A549 (cell line): ENCODE results near the gene ABHD6. TPM values are rescaled to one million over a fixed set of nuclear protein-coding genes. Genes with fewer than 3 reads are reported as not detected.

ENCODE experiments used
- ATAC-seq, 2 experiments: fragments of 200-7000 bp in 1 of 2; fragments of >200 bp in 1 of 2; cut with Nextera tagmentation in 1 of 2; cut with Tn5 transposase in 1 of 2; 3 replicates each; pipeline versions ENCODE4 v1.8.0 to v1.9.1; 2018 to 2020; ENCODE audit warnings: mild to moderate bottlenecking in 1 of 2, moderate library complexity in 1 of 2
- CTCF ChIA-PET: fragments of 300-600 bp; sonication (Branson Sonifier 250); formaldehyde crosslinking; extraction: SDS; loops from one replicate; lab custom pipeline; 2021; ENCODE audit warnings: antibody characterized with exemption, inconsistent platforms; lab: Yijun Ruan, JAX
- POLR2A ChIA-PET: fragments of 350-600 bp; formaldehyde crosslinking; extraction: SDS; loops from one replicate; lab custom pipeline; 2021; ENCODE audit warnings: antibody characterized with exemption, inconsistent platforms; lab: Yijun Ruan, JAX
- DNase-seq, 2 experiments: peaks; one replicate each; pipeline versions ENCODE4 v3.0.0 to v3.0.0-alpha.2; 2011 to 2016; ENCODE audit warnings: low read depth in 1 of 2, low spot score in 1 of 2
- FAIRE-seq: peaks from 2 replicates; lab custom pipeline; 2011; peaks lifted over from hg19 to GRCh38; lab: Jason Lieb, UNC
- H3K27ac ChIP-seq, 2 experiments: fragments of >200 bp; sonication (Bioruptor Twin); formaldehyde crosslinking; 3 replicates each; pipeline ENCODE4 v1.5.1; 2016 to 2017
- H3K4me1 ChIP-seq: fragments of >200 bp; sonication (Bioruptor Twin); formaldehyde crosslinking; 3 replicates; pipeline ENCODE4 v1.6.1; 2016
- H3K4me2 ChIP-seq: fragments of >200 bp; sonication (Bioruptor Twin); formaldehyde crosslinking; 3 replicates; pipeline ENCODE4 v1.6.1; 2016
- H3K4me3 ChIP-seq: fragments of >200 bp; sonication (Bioruptor Twin); formaldehyde crosslinking; 3 replicates; pipeline ENCODE4 v1.5.1; 2016
- H3K9me3 ChIP-seq: fragments of >200 bp; sonication (Bioruptor Twin); formaldehyde crosslinking; 3 replicates; pipeline ENCODE4 v1.6.1; 2016
- CEBPB ChIP-seq, 2 experiments: fragments of >200 bp in 1 of 2; sonication (Bioruptor Twin) in 1 of 2; formaldehyde crosslinking in 1 of 2; IDR thresholded peaks; 2 replicates each; pipeline ENCODE4 v1.6.1; 2012 to 2016
- CTCF ChIP-seq: fragments of >200 bp; sonication (Bioruptor Twin); formaldehyde crosslinking; IDR thresholded peaks from 3 replicates; pipeline ENCODE4 v1.5.1; 2016
- EHMT2 ChIP-seq: fragments of 200-600 bp; sonication (generic); IDR thresholded peaks from 2 replicates; pipeline ENCODE4 v1.6.1; 2016; ENCODE audit warnings: antibody characterized with exemption, low read depth, mild to moderate bottlenecking, moderate library complexity
- FOSB ChIP-seq: fragments of 250-450 bp; sonication (Bioruptor Pico); IDR thresholded peaks from 2 replicates; pipeline ENCODE4 v1.5.0; 2020; ENCODE audit warnings: mild to moderate bottlenecking, moderate library complexity
- GATA3 ChIP-seq: IDR thresholded peaks from 2 replicates; pipeline ENCODE4 v1.6.1; 2012; ENCODE audit warnings: borderline replicate concordance
- HDAC2 ChIP-seq: fragments of 200-600 bp; sonication (generic); IDR thresholded peaks from 2 replicates; pipeline ENCODE4 v1.6.1; 2016
- HES2 ChIP-seq: fragments of >200 bp; sonication (Bioruptor Twin); formaldehyde crosslinking; IDR thresholded peaks from 2 replicates; pipeline ENCODE4 v1.6.1; 2016
- HEYL ChIP-seq: fragments of 250-450 bp; sonication (Bioruptor Pico); IDR thresholded peaks from 2 replicates; pipeline ENCODE4 v1.8.0; 2021; ENCODE audit warnings: mild to moderate bottlenecking, moderate library complexity
- HOXB13 ChIP-seq: fragments of 250-450 bp; sonication (Bioruptor Pico); IDR thresholded peaks from 2 replicates; pipeline ENCODE4 v1.5.0; 2020; ENCODE audit warnings: low read depth, mild to moderate bottlenecking, moderate library complexity
- KDM5A ChIP-seq: fragments of 200-600 bp; sonication (generic); IDR thresholded peaks from 2 replicates; pipeline ENCODE4 v1.6.1; 2016; ENCODE audit warnings: antibody characterized with exemption, mild to moderate bottlenecking
- MAZ ChIP-seq: fragments of 150-350 bp; IDR thresholded peaks from 2 replicates; pipeline ENCODE4 v1.6.1; 2014; ENCODE audit warnings: antibody characterized with exemption, low read depth, low read length, borderline replicate concordance
- NFE2L2 ChIP-seq: fragments of 150-350 bp; conservative IDR thresholded peaks from 2 replicates; pipeline ENCODE4 v1.6.1; 2014; ENCODE audit warnings: low read length
- NPAS2 ChIP-seq: fragments of 250-450 bp; sonication (Bioruptor Pico); IDR thresholded peaks from 2 replicates; pipeline ENCODE4 v1.8.0; 2022; ENCODE audit warnings: mild to moderate bottlenecking, moderate library complexity, borderline replicate concordance
- NR3C1 ChIP-seq: fragments of >200 bp; sonication (Bioruptor Twin); formaldehyde crosslinking; IDR thresholded peaks from 3 replicates; pipeline ENCODE4 v1.6.1; 2017
- PHF8 ChIP-seq: fragments of 200-600 bp; sonication (generic); IDR thresholded peaks from 2 replicates; pipeline ENCODE4 v1.6.1; 2016; ENCODE audit warnings: low read depth, mild to moderate bottlenecking, antibody characterized with exemption, moderate library complexity, borderline replicate concordance
- POLR2A ChIP-seq: IDR thresholded peaks from 2 replicates; pipeline ENCODE4 v1.6.1; 2012; ENCODE audit warnings: mild to moderate bottlenecking, low read length
- RCOR1 ChIP-seq: fragments of 150-350 bp; IDR thresholded peaks from 2 replicates; pipeline ENCODE4 v1.6.1; 2014; ENCODE audit warnings: antibody characterized with exemption, low read length, low read depth
- RNF2 ChIP-seq: fragments of 200-600 bp; sonication (generic); IDR thresholded peaks from 2 replicates; pipeline ENCODE4 v1.6.1; 2016; ENCODE audit warnings: low read depth, mild to moderate bottlenecking, antibody characterized with exemption, moderate library complexity, borderline replicate concordance
- SREBF2 ChIP-seq: fragments of 450-650 bp; IDR thresholded peaks from 2 replicates; pipeline ENCODE4 v1.6.1; 2014; ENCODE audit warnings: mild to moderate bottlenecking, moderate library complexity
- WGBS: methylation state at CpG from one replicate; pipeline ENCODE4 v1.1.6; 2017; ENCODE audit errors: missing lambda C conversion rate; 5-methylcytosine and 5-hydroxymethylcytosine counted together
- polyA plus RNA-seq, 4 experiments: library from polyadenylated mRNA; depleted of rRNA in 3 of 4; stranded (reverse); fragments of >200 nt; fragmentation: RNase III in 1 of 4; extraction: RNeasy Plus Mini Kit Qiagen cat#74134 plus additional on column Dnase treatment in 1 of 4; gene quantifications; 2 replicates in 3 of 4; 3 replicates in 1 of 4; pipeline ENCODE4 v1.2.3, GENCODE V29; 2011 to 2017
- TF ChIP-seq, protein P1 (sequence below): fragments of 450-650 bp; IDR thresholded peaks from 2 replicates; pipeline ENCODE4 v1.6.1; 2014; ENCODE audit warnings: antibody characterized with exemption
- TF ChIP-seq, protein P2 (sequence below): fragments of 250-450 bp; sonication (Bioruptor Pico); IDR thresholded peaks from 2 replicates; pipeline ENCODE4 v1.5.0; 2020; ENCODE audit warnings: low read depth, mild to moderate bottlenecking, moderate library complexity
- TF ChIP-seq, protein P3 (sequence below): IDR thresholded peaks from 2 replicates; pipeline ENCODE4 v1.6.1; 2012; ENCODE audit warnings: low read depth, borderline replicate concordance

Gene ABHD6
- polyA plus RNA-seq, 2 of the 4 experiments (the other 2 are of a cell fraction), result 6.6 to 10.1 TPM

GRCh38 chr3:58198362-58198761 is 39.2 kb upstream of the ABHD6 start:
- DNase-seq (no peak), ATAC-seq (no peak), FAIRE-seq (no peak)
- Histone ChIP-seq H3K4me3 (no peak overlapping the region), H3K4me1 (no peaks in the 10 kb centered on the region), H3K27ac (no peak overlapping the region), H3K4me2 (no peak overlapping the region), H3K9me3 (no peaks in the 10 kb centered on the region)
- TF ChIP-seq FOSB (CRISPR knock-in tag) (no peak), HDAC2 (no peak), CTCF (no peak), MAZ (no peak), PHF8 (no peak), GATA3 (no peak), EHMT2 (no peak), NPAS2 (no peak), HEYL (CRISPR knock-in tag) (no peak)
- TF ChIP-seq, protein P1, sequence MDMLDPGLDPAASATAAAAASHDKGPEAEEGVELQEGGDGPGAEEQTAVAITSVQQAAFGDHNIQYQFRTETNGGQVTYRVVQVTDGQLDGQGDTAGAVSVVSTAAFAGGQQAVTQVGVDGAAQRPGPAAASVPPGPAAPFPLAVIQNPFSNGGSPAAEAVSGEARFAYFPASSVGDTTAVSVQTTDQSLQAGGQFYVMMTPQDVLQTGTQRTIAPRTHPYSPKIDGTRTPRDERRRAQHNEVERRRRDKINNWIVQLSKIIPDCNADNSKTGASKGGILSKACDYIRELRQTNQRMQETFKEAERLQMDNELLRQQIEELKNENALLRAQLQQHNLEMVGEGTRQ, result no peak
- TF ChIP-seq, protein P2, sequence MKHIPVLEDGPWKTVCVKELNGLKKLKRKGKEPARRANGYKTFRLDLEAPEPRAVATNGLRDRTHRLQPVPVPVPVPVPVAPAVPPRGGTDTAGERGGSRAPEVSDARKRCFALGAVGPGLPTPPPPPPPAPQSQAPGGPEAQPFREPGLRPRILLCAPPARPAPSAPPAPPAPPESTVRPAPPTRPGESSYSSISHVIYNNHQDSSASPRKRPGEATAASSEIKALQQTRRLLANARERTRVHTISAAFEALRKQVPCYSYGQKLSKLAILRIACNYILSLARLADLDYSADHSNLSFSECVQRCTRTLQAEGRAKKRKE (CRISPR knock-in tag), result no peak
- ChIA-PET POLR2A (no interaction called here), CTCF (interaction anchor here (2.8 kb wide), 1 partner anchor 10 kb away, joined by 14 read pairs; no protein-coding TSS in a partner anchor)
- WGBS, result 72% methylated on average over 8 of the region's 8 CpGs

GRCh38 chr3:58198804-58199203 is 38.8 kb upstream of the ABHD6 start:
- no peak for FAIRE-seq
- H3K4me1 ChIP-seq, result no peaks in the 10 kb centered on the region
- DNase-seq, result no peak
- POLR2A ChIA-PET, result no interaction called here
- H3K4me2 ChIP-seq, result no peak overlapping the region
- H3K9me3 ChIP-seq, result no peaks in the 10 kb centered on the region
- CTCF ChIA-PET, result no interaction called here
- no peak overlapping the region for H3K27ac ChIP-seq
- TF ChIP-seq RNF2, result no peak
- no peak for TF ChIP-seq NR3C1
- TF ChIP-seq CEBPB (IDR thresholded peaks at IDR 0.05), result no peak
- no peak for TF ChIP-seq HOXB13
- TF ChIP-seq, protein P3, sequence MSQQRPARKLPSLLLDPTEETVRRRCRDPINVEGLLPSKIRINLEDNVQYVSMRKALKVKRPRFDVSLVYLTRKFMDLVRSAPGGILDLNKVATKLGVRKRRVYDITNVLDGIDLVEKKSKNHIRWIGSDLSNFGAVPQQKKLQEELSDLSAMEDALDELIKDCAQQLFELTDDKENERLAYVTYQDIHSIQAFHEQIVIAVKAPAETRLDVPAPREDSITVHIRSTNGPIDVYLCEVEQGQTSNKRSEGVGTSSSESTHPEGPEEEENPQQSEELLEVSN, result no peak
- no peak for TF ChIP-seq CTCF
- TF ChIP-seq HES2, result no peak
- no peak for TF ChIP-seq KDM5A
- no peak for TF ChIP-seq POLR2A
- no peak for TF ChIP-seq SREBF2
- no peak for TF ChIP-seq NFE2L2
- TF ChIP-seq GATA3, result no peak
- TF ChIP-seq RCOR1, result no peak
- H3K4me3 ChIP-seq, result no peak overlapping the region
- no peak for ATAC-seq
